Peyer's patch (tissue), 4 donors: ENCODE results near the gene PCNX2.

Source experiments
- CTCF ChIP-seq, 6 experiments: fragments of 450-650 bp in 4 of 6; fragments of 200-600 bp in 2 of 6; sonication (generic) in 1 of 6; IDR thresholded peaks; one replicate each; pipeline ENCODE4 v1.5.1; 2017 to 2019; ENCODE audit warnings: antibody characterized with exemption in 6 of 6, mild to moderate bottlenecking in 3 of 6, moderate library complexity in 1 of 6
- POLR2A ChIP-seq, 2 donors: fragments of 450-650 bp; IDR thresholded peaks; one replicate each; pipeline ENCODE4 v1.5.1; 2017; ENCODE audit warnings: antibody characterized with exemption in 2 of 2, mild to moderate bottlenecking in 2 of 2, moderate library complexity in 2 of 2

GRCh38 chr1:233081735-233082134 is 213.8 kb downstream of the PCNX2 start:
- TF ChIP-seq CTCF (IDR thresholded peaks at IDR 0.05) (no peak), POLR2A (IDR thresholded peaks at IDR 0.05) (no peak)
